Hippocampal formation (tissue), 2 donors: Measurements from ENCODE around the gene APOH.

Experiments
- DNase-seq, 2 donors: peaks; one replicate each; lab custom pipeline; 2025; lab: John Stamatoyannopoulos, UW

APOH gene

GRCh38 chr17:66234611-66235010, 5.4 kb upstream of the APOH start:
- DNase-seq = no peak

DNA sequence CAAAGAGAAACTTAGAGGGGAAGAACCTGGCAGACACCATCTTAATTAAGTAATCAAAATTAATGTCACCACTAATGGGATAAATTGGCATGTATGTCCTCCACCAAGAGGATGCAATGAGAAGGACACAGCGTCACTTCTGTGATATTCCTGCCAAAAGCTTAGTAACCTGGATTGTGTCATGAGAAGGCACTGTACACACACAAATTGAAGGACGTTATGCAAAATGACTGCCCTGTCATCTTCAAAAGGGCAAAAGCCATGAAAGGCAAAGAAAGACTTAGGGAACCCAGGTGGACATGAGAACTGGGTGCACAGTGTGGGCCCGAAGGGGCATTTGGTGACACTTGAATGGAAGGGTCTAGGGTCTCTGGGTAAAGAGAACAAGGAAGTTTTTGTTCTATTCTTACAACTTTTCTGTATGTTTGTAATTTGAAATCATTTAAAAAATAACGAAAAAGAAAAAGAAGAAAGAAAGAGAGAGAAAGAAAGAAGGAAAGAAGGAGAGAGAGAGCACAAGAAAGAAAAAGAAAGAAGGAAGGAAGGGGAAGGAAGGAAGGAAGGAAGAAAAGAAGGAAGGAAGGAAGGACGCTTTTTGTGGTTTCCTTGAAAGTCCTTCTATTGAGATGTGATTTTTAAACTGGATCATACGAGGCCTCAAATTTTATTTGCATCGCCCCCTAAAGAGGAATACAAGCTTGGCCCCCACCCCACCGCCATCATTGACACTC, 4.0 kb upstream of the APOH start:
- DNase-seq = no peak

- no peak for DNase-seq
These were observed 1.8 kb upstream of the APOH start for GRCh38 chr17:66230922-66231591.

DNA sequence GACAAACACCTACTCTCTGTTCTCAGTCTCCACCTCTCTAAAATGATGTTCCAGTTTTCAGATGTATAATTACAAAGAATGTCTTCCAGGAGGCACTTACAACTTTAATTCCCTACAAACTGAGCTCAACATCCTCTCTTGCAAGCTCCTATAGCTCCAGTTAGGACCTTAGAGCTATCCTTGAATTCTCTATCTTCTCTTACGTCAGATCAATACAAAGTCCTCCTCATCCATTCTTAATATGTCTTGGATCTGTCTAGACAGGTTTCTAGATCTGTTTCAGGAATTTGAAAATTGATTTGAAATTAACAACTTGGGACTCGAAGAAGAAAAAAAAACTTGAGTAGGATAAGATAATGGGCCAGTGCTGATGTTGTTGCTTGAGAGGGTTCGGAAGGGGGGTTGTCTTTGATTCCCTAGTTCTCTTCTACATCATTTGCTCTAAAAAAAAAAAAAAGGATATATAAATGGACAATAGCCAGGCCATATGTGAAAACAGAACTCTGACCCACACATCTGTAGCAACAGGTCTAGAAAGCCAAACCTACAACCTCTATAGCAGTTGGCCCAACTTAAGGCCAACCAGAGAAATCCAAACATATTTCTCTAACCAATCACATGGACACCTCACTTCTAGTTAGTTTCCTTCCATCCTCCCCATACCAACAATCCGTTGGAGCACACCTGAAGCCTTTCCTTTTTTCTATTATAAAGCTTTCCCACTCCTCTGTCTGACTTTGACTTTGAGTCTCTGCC, 746 bp upstream of the APOH start:
- no peak for DNase-seq

DNA sequence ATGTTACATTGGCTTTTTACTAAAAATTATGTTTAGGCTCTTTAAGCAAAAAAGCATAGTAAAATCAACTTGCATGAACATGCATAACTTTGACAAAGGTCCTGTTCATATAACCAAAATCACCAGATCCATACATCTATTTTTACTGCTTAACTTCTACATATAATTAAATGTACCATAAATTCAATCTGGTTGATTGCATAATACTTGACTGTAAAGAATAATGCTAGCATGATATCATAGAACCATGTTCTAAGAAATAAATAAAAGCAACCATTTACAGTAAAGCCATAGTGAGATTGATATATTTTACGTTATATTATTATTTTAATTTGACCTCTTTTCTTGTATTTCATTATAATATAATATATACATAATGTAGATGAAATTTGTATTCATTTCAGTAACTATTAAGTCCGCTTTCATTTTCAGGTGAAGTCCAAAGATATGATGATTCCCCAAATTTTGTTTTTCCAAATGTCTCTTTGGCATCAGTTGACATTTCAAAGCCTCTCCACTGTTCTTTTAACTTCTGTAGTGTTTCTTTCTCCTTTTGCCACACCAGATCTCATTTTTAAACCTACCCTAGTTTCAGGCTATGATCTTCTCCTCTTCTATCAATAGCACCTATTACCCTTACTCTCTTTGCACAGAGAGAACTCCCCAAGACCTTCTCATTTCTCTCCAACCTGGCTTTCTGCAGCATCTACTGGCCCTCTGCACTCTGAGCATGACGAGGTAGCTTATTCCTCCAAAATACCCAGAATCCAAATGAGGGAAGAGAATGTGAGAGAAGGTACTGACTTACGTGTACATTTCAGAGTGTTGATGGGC, 1.8 kb downstream of the APOH start:
- no peak for DNase-seq

DNA sequence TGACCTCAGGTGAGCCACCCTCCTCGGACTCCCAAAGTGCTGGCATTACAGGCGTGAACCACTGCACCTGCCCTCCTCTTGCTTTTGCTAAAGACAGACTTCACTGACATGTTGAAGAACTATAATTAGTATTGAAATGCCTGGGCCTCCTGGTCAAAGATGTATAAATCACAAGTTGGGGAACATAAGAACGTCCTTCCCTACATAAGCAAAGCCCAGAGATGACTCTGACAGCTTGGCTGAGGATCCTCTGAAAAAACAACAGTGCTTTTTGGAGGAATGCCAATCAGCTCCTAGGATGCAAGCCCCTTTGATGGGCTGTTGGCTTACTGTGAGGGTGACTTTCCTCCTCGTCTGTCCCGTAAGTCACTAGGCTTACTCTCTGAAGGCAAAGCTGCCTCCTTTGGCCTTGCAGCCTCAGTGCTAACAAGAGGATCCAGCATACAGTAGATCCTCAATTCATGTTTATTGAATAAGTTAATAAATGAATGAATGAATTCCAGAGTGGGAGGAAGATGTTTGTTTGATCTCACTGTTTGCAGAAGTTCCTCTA, 6.3 kb downstream of the APOH start:
- DNase-seq = no peak

- no peak for DNase-seq
These were observed 7.3 kb downstream of the APOH start for GRCh38 chr17:66221755-66222530.

- DNase-seq = no peak
These were observed 7.9 kb downstream of the APOH start for GRCh38 chr17:66221343-66221742.

GRCh38 chr17:66220079-66220835, 9.0 kb downstream of the APOH start:
- DNase-seq = no peak

DNA sequence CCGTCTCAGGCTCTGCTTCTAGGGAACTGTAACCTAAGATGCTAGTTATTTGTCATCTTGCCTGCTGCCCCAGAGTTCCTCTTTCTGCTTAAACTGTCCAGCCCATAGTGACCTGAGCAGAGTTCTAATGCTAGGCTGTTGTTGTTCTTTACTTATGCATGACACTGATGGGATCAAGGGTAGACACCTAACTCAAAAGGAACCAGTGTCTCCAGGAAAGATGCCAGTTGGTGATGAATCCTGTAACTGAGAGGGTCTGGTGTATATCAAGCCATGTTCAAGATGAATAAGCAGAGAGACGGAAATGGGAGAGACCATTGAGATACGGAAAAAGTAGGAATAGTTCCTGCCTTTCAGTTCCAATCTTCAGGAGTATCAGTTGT, 13.7 kb downstream of the APOH start:
- DNase-seq = no peak

DNA sequence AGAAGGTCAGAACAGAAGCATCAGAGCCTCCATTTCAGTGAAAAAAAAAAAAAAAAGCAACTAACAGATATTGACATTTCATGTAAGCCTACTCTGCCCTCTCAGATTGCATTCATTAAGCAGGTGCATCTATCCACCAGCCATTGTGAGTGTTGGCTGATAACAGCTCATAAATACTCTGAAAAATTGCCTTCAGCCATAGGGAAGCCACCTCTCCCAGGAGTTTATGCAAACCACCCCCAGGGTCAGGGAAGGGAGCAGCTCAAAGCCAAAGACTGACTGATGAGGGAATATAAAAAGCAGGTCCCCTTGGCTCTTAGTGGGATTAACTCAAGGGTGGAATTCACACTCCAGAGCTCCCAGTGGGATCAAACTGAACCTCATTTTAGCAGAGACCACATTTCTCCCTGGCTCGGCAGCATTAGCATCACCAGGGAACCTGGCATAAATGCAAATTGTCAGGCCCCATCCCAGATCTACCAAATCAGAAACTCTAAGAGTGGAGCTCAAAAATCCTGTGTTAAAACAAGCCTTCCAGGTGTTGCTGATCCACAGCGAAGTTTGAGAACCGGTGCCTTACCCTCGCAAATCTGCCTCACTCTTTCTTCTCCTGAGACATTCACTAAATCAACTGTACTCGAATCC, 14.2 kb downstream of the APOH start:
- no peak for DNase-seq

DNA sequence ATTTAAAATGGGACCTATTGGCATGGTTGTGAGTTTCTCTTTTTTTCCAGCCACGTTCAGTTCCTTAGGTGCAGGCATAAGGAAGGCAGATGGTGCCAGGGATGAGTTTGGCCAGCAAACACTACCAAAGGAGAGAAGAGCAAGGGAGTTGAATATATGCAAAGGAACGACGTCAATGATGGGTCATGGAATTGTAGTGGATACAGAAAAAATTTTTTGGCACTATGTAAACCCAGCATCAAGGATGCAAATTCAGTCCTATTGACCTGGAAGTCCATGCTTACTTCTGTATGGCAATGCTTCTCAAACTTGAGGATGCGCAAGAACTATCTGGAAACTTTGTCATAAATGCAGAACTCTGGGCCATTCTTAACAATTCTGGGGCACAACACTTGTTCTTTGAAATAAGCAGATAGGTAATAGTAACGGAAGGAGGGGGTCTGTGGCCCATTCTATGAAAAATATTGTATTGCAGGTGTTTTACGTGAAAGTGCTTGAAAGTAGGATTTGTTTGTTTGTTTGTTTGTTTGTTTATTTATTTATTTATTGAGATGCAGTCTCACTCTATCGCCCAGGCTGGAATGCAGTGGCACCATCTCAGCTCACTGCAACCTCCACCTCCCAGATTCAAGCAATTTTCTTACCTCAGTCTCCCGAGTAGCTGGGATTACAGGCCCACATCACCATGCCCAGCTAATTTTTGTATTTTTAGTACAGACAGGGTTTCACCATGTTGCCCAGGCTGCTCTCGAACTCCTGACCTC, 18.0 kb downstream of the APOH start:
- no peak for DNase-seq

DNA sequence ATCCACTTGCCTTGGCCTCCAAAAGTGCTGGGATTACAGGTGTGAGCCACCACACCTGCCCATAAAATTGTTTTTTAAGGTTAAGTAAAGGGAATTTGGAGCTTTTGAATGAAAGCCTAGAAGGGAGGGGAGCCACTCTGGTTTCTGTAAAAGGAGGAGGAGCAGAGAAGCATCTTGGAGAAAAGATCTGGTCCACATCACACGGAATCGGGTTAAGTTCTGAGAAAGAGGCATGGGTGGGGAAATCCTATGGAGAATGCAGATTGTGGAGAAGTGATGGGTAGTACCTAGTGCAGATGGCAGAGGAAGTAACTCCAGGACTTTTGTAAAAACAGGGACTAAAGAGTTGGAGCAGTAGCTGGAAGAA, 19.0 kb downstream of the APOH start:
- DNase-seq = no peak

GRCh38 chr17:66207936-66208335, 21.3 kb downstream of the APOH start:
- DNase-seq = no peak

GRCh38 chr17:66203274-66204015, 25.8 kb downstream of the APOH start:
- DNase-seq = no peak

DNA sequence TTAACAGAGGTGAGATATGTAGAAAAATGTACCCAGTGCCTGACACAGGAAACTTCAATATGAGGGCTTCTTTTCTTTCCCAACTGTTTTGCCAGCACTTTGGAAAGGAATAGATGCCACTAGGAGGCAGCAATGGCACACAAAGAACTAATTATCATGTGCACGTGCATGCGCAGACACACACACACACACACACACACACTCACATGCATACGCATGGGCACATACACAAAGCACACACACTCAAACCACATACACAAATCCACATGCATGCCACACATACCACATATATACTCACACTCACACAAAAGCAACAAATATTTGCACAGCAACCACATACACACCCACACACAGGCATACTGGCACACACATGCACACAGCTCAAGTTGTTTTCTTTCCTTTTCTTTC, 28.5 kb downstream of the APOH start:
- DNase-seq = peak; percentile 12 to 15

- DNase-seq = no peak
These were observed 31.0 kb downstream of the APOH start for GRCh38 chr17:66198242-66198641.

DNA sequence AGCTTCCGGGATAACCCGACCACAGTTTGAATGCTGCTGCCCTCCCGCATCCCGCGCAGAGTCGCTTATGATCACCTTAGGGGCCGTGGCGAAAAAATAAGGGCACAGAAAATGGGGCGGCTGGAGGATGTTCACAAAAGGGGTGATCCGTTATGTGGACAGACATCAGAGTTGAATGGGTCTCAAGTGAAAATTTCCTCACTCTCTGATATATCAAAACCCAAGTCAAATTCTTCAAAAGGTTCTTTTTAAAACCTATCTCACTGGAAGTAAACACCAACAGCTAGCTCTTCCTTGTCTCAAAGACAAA, 36.9 kb downstream of the APOH start:
- no peak for DNase-seq
